ENCODE measurements around the gene MGAT5B. TPM values are rescaled to one million over a fixed set of nuclear protein-coding genes. Genes with fewer than 3 reads are reported as not detected.

The MGAT5B gene
- total RNA-seq, 4 donors from 2014 or later, result 0.78 to 1.5 (median 0.96) TPM

- 64 to 75% methylated on average over 9 of the region's 9 CpGs for WGBS, 2 donors
Measured at GRCh38 chr17:76943781-76944213, 75.6 kb downstream of the MGAT5B start.

GRCh38 chr17:76944477-76944876, 76.3 kb downstream of the MGAT5B start:
- Histone ChIP-seq H3K4me1 (no peaks in the 10 kb centered on the region), H3K27me3 (no peaks in the 10 kb centered on the region), H3K9me3 (no peaks in the 10 kb centered on the region), H3K27ac (no peak overlapping the region), H3K36me3 (no peaks in the 10 kb centered on the region), H3K4me3 (no peak overlapping the region)
- no peak for DNase-seq (ENCODE audit: low spot score in 2 of 2)
- WGBS, 2 donors, result 85 to 86% methylated on average over 16 of the region's 16 CpGs
- no peak for TF ChIP-seq POLR2A (IDR thresholded peaks at IDR 0.05)

More at GRCh38 chr17:76943781-76944213, 75.6 kb downstream of the MGAT5B start:
- no peak for TF ChIP-seq POLR2A (IDR thresholded peaks at IDR 0.05)
- TF ChIP-seq EP300 (IDR thresholded peaks at IDR 0.05), result no peak
- no peak for TF ChIP-seq CTCF (IDR thresholded peaks at IDR 0.05)
- Histone ChIP-seq H3K9me3 (no peaks in the 10 kb centered on the region), H3K27ac (no peak overlapping the region), H3K4me1 (no peaks in the 10 kb centered on the region), H3K36me3 (no peaks in the 10 kb centered on the region), H3K4me3 (no peak overlapping the region), H3K27me3 (no peaks in the 10 kb centered on the region)
- DNase-seq (ENCODE audit: low spot score in 2 of 2), result no peak

- H3K36me3 ChIP-seq, result no peaks in the 10 kb centered on the region
- no peaks in the 10 kb centered on the region for H3K27me3 ChIP-seq
- WGBS, 2 donors, result 61 to 75% methylated on average over 13 to 18 of the region's 18 CpGs
- no peaks in the 10 kb centered on the region for H3K9me3 ChIP-seq
- DNase-seq (ENCODE audit: low spot score in 2 of 2), result no peak
- H3K4me3 ChIP-seq, result no peak overlapping the region
- no peak for TF ChIP-seq POLR2A (IDR thresholded peaks at IDR 0.05)
- no peak for TF ChIP-seq EP300 (IDR thresholded peaks at IDR 0.05)
- H3K4me1 ChIP-seq, result no peaks in the 10 kb centered on the region
- H3K27ac ChIP-seq, result no peak overlapping the region
Measured at GRCh38 chr17:76946111-76946771, 78.0 kb downstream of the MGAT5B start.

GRCh38 chr17:76946772-76947135, 78.5 kb downstream of the MGAT5B start:
- 67 to 80% methylated on average over 9 to 10 of the region's 10 CpGs for WGBS, 2 donors
- Histone ChIP-seq H3K4me1 (no peaks in the 10 kb centered on the region), H3K36me3 (no peaks in the 10 kb centered on the region), H3K4me3 (no peak overlapping the region), H3K27me3 (no peaks in the 10 kb centered on the region), H3K9me3 (no peaks in the 10 kb centered on the region), H3K27ac (no peak overlapping the region)
- no peak for DNase-seq (ENCODE audit: low spot score in 2 of 2)
- TF ChIP-seq EP300 (IDR thresholded peaks at IDR 0.05), result no peak

- Histone ChIP-seq H3K4me3 (no peak overlapping the region), H3K27ac (no peak overlapping the region), H3K27me3 (no peaks in the 10 kb centered on the region), H3K4me1 (no peaks in the 10 kb centered on the region), H3K9me3 (no peaks in the 10 kb centered on the region), H3K36me3 (no peaks in the 10 kb centered on the region)
- TF ChIP-seq EP300 (IDR thresholded peaks at IDR 0.05) (no peak), CTCF (IDR thresholded peaks at IDR 0.05) (no peak), POLR2A (IDR thresholded peaks at IDR 0.05) (no peak)
- DNase-seq (ENCODE audit: low spot score in 2 of 2), result no peak
- WGBS, 2 donors, result 87 to 91% methylated on average over 7 to 10 of the region's 10 CpGs
Measured at GRCh38 chr17:76947309-76947708, 79.1 kb downstream of the MGAT5B start.

- Histone ChIP-seq H3K9me3 (no peaks in the 10 kb centered on the region), H3K36me3 (no peaks in the 10 kb centered on the region), H3K4me1 (no peaks in the 10 kb centered on the region), H3K27me3 (no peaks in the 10 kb centered on the region), H3K4me3 (no peak overlapping the region), H3K27ac (no peak overlapping the region)
- no peak for TF ChIP-seq CTCF (IDR thresholded peaks at IDR 0.05)
- no peak for TF ChIP-seq POLR2A (IDR thresholded peaks at IDR 0.05)
- no peak for TF ChIP-seq EP300 (IDR thresholded peaks at IDR 0.05)
- 75 to 78% methylated on average over 13 to 17 of the region's 17 CpGs for WGBS, 2 donors
- no peak for DNase-seq (ENCODE audit: low spot score in 2 of 2)
Measured at GRCh38 chr17:76947771-76948170, 79.6 kb downstream of the MGAT5B start.

Data from tibial nerve (tissue), 4 donors.